KG1 (cell line): Measurements from ENCODE around the gene ALX3.

Source experiments
- DNase-seq: peaks from one replicate; lab custom pipeline; 2025; lab: John Stamatoyannopoulos, UW

Gene ALX3

GRCh38 chr1:110065841-110066240, 4.6 kb downstream of the ALX3 start:
- no peak for DNase-seq

GRCh38 chr1:110064576-110065337, 5.7 kb downstream of the ALX3 start:
- DNase-seq, result no peak

GRCh38 chr1:110063781-110064180, 6.7 kb downstream of the ALX3 start:
- DNase-seq, result no peak

- DNase-seq, result no peak
Observed at GRCh38 chr1:110062612-110063011, 7.9 kb downstream of the ALX3 start.

DNA sequence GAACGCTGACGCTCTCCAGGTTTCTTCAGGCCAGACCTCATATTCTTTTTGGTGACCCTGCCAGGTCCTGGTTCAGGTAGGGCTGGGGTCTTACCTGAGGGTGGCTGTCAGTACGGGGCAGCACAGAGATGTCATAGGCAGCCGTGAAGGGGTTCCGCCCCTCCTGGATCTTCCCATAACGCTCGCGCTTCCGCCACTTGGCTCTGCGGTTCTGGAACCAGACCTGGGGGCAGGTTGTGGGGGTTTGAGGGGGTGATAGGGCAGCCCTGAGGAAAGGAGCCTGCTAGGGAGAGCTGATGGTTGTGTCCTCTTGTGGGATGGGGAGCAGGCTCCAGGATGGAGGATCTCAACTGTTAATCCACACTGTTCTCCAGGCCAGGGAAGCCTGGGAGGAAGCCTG, 9.1 kb downstream of the ALX3 start:
- DNase-seq, result no peak

GRCh38 chr1:110060662-110061060, 9.8 kb downstream of the ALX3 start:
- no peak for DNase-seq

GRCh38 chr1:110060034-110060661, 10.3 kb downstream of the ALX3 start:
- peak; percentile 4 for DNase-seq

DNA sequence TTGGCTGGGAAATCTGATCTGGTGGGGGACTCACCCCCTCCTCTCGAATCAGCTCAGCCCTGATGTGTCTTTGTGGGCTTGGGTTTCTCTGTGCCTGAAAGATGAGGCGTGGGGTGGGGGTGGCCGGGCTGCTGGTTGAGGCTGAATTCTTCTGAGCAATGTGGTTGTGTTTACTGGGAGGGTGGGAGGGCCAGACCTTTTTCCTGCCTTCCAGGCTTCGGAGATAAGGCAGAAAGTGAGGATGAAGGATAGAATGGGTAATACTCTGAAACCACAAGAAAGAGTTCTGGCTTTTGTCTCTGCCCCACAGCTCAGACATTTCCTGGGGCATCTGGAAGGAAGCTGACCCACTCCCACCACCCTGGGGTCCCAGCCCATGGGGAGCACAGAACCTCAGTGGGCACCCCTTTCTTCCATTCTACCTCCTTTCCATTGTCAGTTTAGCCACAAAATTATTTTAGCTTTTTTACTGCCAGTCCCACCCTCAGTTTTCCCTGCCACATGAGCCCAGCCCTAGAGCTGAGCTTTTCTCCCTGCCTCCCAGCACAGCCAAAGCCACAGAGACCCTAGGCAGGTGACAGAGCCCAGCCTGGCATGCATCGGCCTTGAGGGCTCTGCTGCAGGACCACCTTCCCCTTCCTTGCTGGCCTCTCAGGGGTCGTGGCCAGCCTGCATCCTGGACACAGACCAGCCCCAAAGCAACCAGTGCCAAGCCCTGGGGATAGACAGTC, 11.2 kb downstream of the ALX3 start:
- no peak for DNase-seq

- no peak for DNase-seq
Observed at GRCh38 chr1:110058591-110058990, 11.9 kb downstream of the ALX3 start.

DNA sequence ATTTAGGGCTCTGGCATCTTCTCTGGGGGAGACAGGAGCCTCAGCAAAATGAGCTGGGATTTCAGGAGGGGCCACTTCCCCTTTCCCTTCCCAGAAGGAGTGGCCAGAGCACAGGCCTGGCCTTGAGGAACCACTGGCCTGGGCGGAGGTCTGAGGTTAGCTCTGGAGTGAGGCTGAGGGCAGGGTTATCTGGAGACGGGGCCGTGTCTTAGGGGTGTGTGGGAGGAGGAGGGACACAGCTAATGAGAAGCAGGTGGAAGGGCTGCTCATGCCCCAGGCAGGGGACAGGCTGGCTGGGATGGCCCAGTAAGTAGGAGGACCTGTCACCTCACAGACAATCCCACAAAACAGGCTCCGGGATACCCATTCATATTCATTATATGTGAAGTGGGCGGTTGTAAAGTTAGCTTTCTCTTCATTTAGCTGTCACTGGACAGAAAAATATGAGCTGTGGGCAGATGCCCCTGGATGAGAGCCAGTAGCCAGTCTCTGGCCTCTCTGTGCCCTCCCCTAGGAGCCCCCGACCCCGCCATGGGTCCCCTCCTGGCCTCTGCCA, 12.4 kb downstream of the ALX3 start:
- no peak for DNase-seq

DNA sequence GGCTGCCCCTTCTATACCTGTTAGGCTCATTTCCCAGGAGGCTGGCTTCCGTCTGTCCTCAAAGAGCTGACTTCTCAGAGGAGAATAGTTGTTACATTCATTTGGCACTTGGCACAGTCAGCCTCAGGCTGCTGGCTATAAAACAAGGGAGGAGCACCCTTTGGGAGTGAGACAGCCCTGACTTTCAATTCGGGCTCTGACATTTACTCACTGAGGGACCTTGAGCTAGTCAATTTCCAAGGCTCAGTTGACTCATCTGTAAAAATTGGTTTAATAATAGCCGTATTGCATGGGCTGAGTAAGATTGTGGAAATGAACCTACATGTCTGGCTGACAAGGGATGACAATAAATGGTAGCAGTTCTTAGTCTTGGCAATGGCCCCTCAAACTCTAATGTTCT, 13.7 kb downstream of the ALX3 start:
- no peak for DNase-seq

- DNase-seq, result no peak
Observed at GRCh38 chr1:110056285-110056683, 14.2 kb downstream of the ALX3 start.

GRCh38 chr1:110055493-110056284, 14.8 kb downstream of the ALX3 start:
- DNase-seq, result no peak

DNA sequence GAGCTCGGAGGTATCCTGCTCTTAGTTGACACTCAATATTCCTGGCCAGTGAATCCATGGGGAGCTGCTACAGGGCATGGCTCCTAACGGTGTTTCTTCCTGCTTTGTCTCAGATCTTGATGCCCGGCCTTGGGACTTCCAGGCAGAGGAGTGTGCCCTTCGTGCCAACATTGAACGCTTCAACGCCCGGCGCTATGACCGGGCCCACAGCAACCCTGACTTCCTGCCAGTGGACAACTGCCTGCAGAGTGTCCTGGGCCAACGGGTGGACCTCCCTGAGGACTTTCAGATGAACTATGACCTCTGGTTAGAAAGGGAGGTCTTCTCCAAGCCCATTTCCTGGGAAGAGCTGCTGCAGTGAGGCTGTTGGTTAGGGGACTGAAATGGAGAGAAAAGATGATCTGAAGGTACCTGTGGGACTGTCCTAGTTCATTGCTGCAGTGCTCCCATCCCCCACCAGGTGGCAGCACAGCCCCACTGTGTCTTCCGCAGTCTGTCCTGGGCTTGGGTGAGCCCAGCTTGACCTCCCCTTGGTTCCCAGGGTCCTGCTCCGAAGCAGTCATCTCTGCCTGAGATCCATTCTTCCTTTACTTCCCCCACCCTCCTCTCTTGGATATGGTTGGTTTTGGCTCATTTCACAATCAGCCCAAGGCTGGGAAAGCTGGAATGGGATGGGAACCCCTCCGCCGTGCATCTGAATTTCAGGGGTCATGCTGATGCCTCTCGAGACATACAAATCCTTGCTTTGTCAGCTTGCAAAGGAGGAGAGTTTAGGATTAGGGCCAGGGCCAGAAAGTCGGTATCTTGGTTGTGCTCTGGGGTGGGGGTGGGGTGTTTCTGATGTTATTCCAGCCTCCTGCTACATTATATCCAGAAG, 16.7 kb downstream of the ALX3 start:
- DNase-seq, result peak; percentile 10

- no peak for DNase-seq
Observed at GRCh38 chr1:110051262-110051648, 19.2 kb downstream of the ALX3 start.

DNA sequence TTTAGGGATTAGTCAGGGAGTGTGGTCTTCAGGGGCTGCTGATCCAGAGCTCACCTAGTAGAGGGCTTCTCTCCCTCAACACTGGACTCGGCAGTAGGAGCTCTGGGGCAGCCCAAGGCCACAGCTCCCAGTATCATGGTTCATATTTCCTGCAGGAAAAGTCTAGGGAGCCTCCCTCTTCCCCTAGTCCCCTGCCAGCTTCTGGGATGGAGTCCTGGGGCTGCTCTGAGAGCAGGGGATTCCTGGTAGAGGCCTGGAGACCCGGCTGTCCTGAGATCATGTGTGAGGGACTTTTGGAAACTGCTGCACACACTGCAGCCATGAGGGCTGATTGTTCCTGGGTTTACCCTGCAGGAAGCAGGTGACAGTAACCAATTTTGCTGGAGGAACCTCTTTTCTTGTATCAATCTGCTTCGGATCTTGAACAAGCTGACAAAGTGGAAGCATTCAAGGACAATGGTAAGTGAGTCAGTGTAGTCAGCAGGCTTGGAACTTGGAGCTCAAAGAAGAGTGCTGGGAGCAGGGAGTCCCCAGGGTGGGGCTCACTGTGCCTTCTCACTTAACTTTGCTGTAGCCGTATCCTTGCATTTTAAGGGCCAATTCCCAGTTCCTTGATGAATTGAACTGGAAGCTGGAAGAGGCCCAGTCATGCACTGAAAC, 19.7 kb downstream of the ALX3 start:
- no peak for DNase-seq

- no peak for DNase-seq
Observed at GRCh38 chr1:110049801-110050601, 20.5 kb downstream of the ALX3 start.

GRCh38 chr1:110048923-110049601, 21.4 kb downstream of the ALX3 start:
- no peak for DNase-seq

- no peak for DNase-seq
Observed at GRCh38 chr1:110048240-110048639, 22.2 kb downstream of the ALX3 start.
